Amniotic stem cell (primary cell): ENCODE data around the gene TRRAP.

Source experiments
- DNase-seq: peaks from one replicate; lab custom pipeline; 2025; lab: John Stamatoyannopoulos, UW

The TRRAP gene

GRCh38 chr7:98990356-98990755 is 112.0 kb downstream of the TRRAP start:
- no peak for DNase-seq

GRCh38 chr7:98991141-98991540 is 112.8 kb downstream of the TRRAP start:
- DNase-seq = no peak

- no peak for DNase-seq
Measured at GRCh38 chr7:98992076-98992475, 113.7 kb downstream of the TRRAP start.

- no peak for DNase-seq
Measured at GRCh38 chr7:98993024-98993897, 114.9 kb downstream of the TRRAP start.

- no peak for DNase-seq
Measured at GRCh38 chr7:98994046-98994944, 116.0 kb downstream of the TRRAP start.

GRCh38 chr7:98995111-98995510 is 116.8 kb downstream of the TRRAP start:
- DNase-seq = no peak

GRCh38 chr7:98995523-98996149 is 117.3 kb downstream of the TRRAP start:
- DNase-seq = no peak

GRCh38 chr7:98996150-98996552 is 117.8 kb downstream of the TRRAP start:
- no peak for DNase-seq

- no peak for DNase-seq
Measured at GRCh38 chr7:98997846-98998245, 119.5 kb downstream of the TRRAP start.

- DNase-seq = no peak
Measured at GRCh38 chr7:98998821-98999725, 120.7 kb downstream of the TRRAP start.

GRCh38 chr7:99000196-99000903 is 122.0 kb downstream of the TRRAP start:
- DNase-seq = no peak

- no peak for DNase-seq
Measured at GRCh38 chr7:99000904-99001465, 122.7 kb downstream of the TRRAP start.

- no peak for DNase-seq
Measured at GRCh38 chr7:99001482-99002147, 123.3 kb downstream of the TRRAP start.

- no peak for DNase-seq
Measured at GRCh38 chr7:99002148-99002826, 124.0 kb downstream of the TRRAP start.

GRCh38 chr7:99002827-99003212 is 124.5 kb downstream of the TRRAP start:
- DNase-seq = no peak

- DNase-seq = no peak
Measured at GRCh38 chr7:99003419-99003818, 125.1 kb downstream of the TRRAP start.

GRCh38 chr7:99004216-99004615 is 125.9 kb downstream of the TRRAP start:
- DNase-seq = no peak

GRCh38 chr7:99004781-99005500 is 126.6 kb downstream of the TRRAP start:
- no peak for DNase-seq

GRCh38 chr7:99005776-99006175 is 127.4 kb downstream of the TRRAP start:
- DNase-seq = no peak
